ENCODE measurements around the gene YKT6.
"Not testable (repeated sequence)": the region's sequence is repeated elsewhere in the genome, so short reads cannot be mapped to it uniquely, and the experiment has no call there.

Gene YKT6

GRCh38 chr7:44200699-44201461 lies at the start of gene YKT6:
Gene YKT6 (plus strand): TSS chr7:44200978. CDS start chr7:44201136, 158 bp downstream.
- DNase-seq = peak; percentile 93 to 95

- DNase-seq = no peak
Measured at GRCh38 chr7:44151956-44152355, 48.8 kb upstream of the YKT6 start.

GRCh38 chr7:44152971-44153947 lies 47.5 kb upstream of the YKT6 start:
- no peak for DNase-seq

- no peak for DNase-seq
Measured at GRCh38 chr7:44153948-44154335, 46.8 kb upstream of the YKT6 start.

GRCh38 chr7:44154703-44155102 lies 46.1 kb upstream of the YKT6 start:
- no peak for DNase-seq

GRCh38 chr7:44155191-44156185 lies 45.3 kb upstream of the YKT6 start:
- DNase-seq = no peak

GRCh38 chr7:44156453-44157010 lies 44.2 kb upstream of the YKT6 start:
- no peak for DNase-seq

- DNase-seq = no peak
Measured at GRCh38 chr7:44157116-44158080, 43.4 kb upstream of the YKT6 start.

- DNase-seq = no peak
Measured at GRCh38 chr7:44158096-44158872, 42.5 kb upstream of the YKT6 start.

- no peak for DNase-seq
Measured at GRCh38 chr7:44158873-44159631, 41.7 kb upstream of the YKT6 start.

- no peak for DNase-seq
Measured at GRCh38 chr7:44159824-44160630, 40.8 kb upstream of the YKT6 start.

GRCh38 chr7:44161371-44161770 lies 39.4 kb upstream of the YKT6 start:
- DNase-seq = no peak

GRCh38 chr7:44162179-44162578 lies 38.6 kb upstream of the YKT6 start:
- no peak for DNase-seq

GRCh38 chr7:44162785-44163395 lies 37.9 kb upstream of the YKT6 start:
- no peak for DNase-seq

- no peak for DNase-seq
Measured at GRCh38 chr7:44163591-44163990, 37.2 kb upstream of the YKT6 start.

- peak; percentile 24 to 27 for DNase-seq
Measured at GRCh38 chr7:44167920-44168319, 32.9 kb upstream of the YKT6 start.

- not testable (repeated sequence) for DNase-seq
Measured at GRCh38 chr7:44171901-44172300, 28.9 kb upstream of the YKT6 start.

GRCh38 chr7:44172352-44172751 lies 28.4 kb upstream of the YKT6 start:
- no peak for DNase-seq

Data from inflammatory macrophage treated with lipopolysaccharide for 1 hour (primary cell).